Eye (tissue), 1 donor: ENCODE results near the gene TIA1.
"Not testable (repeated sequence)": the region's sequence is repeated elsewhere in the genome, so short reads cannot be mapped to it uniquely, and the experiment has no call there.

Experiments
- DNase-seq: peaks from one replicate; pipeline ENCODE4 v3.0.0-alpha.2; 2015

Gene TIA1

GRCh38 chr2:70214953-70215549 is 33.4 kb downstream of the TIA1 start:
- DNase-seq, result no peak

GRCh38 chr2:70214365-70214764 is 34.1 kb downstream of the TIA1 start:
- no peak for DNase-seq

- DNase-seq, result no peak
These were observed 36.0 kb downstream of the TIA1 start for GRCh38 chr2:70212298-70212932.

DNA sequence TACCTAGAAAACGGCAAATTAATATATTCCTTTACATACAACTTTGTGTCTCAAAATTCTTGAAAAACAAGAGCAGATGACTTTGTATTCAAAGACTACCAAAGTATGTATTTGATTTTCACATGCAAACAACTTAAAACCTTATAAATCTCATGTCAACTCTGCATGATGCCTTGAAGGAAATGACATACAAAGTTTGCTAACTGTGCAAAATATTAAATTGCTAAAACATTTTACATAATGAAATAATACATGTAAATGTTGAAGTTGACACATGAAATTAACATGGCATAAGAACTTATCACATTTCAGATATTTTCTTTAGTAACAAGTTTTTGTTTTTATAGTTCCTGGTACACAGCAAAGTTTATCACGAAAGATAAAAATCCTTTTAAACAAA is 36.8 kb downstream of the TIA1 start:
- no peak for DNase-seq

- DNase-seq, result no peak
These were observed 44.0 kb downstream of the TIA1 start for GRCh38 chr2:70204452-70204851.

GRCh38 chr2:70203086-70203485 is 45.3 kb downstream of the TIA1 start:
- DNase-seq, result no peak

GRCh38 chr2:70202236-70202806 is 46.1 kb downstream of the TIA1 start:
- no peak for DNase-seq

DNA sequence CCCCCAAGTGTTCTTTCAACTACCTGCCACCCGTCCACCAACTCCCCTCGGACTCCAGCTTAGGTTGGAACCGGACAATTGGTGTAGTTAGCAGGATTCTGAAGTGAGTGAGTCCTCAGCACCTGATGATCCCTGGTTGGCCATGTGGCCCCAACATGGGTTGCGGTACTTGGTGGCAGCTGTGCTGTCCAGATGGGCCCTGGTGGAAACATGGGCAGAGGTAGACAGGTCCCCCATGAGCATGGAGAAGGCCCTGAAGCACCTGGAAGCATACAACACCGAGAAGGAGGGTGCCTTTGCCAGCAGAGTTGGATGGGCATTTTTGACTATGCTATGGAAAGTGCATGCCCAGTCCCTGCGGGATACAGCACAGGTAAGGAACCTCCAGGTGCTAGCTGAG is 46.6 kb downstream of the TIA1 start:
- DNase-seq, result no peak

GRCh38 chr2:70201225-70201768 is 47.1 kb downstream of the TIA1 start:
- no peak for DNase-seq

GRCh38 chr2:70199320-70199864 is 49.0 kb downstream of the TIA1 start:
- DNase-seq, result no peak

GRCh38 chr2:70192516-70192915 is 55.9 kb downstream of the TIA1 start:
- no peak for DNase-seq

- DNase-seq, result no peak
These were observed 57.1 kb downstream of the TIA1 start for GRCh38 chr2:70191244-70191735.

DNA sequence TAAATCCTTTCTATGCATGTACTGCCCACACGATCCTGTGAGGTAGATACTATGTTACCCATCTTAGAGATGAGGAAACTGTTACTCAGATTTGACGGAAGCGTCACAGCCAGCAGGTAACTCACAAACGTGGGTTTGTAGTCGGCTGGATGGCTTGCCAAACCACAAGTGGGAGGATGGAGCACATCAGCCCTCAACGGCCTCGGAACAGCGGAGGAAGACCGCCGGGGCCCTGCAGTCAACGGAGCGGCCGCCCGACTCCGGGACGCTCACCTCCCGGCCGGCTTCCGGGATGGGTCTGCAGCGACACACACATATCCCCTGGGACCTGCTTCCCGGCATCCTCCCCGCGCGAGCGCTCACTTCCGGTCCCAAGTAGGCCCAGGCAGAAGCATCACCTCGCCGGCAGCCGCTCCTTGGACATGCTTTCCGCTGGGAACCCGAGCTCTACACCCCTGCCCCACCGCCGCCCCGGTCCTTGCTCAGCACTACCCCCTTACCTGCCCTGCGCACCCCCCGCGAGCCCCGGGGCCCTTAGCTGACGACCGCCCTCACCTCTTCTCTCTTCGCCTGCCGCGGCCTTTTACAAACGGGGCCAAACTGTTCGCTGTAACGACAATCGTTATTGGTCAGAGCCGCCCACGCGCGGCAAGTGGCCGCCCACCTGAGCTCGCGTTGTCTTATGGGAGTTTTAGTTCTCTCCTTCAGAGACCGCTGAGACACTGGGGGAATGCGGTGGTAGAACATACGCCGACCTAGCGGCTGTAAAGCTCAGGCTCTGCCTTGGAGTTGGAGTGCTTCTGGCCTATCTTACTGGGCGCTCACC is 57.8 kb downstream of the TIA1 start, which contains the start of gene C2orf42:
Gene C2orf42 (minus strand): TSS at position 602 of the 826 bp plus-strand sequence. CDS start 9,034 bp downstream, outside the sequence.
- peak; percentile 98 for DNase-seq

DNA sequence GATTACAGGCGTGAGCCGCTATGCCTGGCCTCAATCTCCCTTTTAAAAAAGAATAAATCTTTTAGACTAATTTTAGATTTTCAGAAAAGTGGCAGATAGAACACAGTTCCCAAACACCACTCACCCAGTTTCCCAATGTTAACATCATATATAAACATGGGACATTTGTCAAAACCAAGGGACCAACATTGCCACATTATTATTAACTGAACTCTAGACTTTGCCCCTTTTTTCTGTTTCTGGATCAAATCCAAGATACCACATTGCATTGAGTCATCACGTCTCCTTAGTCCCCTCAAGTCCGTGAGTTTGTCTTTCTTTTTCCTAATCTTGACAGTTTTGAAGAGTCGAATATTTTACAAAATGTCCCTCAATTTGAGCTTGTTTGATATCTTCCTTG is 60.0 kb downstream of the TIA1 start:
- no peak for DNase-seq

- DNase-seq, result not testable (repeated sequence)
These were observed 61.3 kb downstream of the TIA1 start for GRCh38 chr2:70187170-70187569.

DNA sequence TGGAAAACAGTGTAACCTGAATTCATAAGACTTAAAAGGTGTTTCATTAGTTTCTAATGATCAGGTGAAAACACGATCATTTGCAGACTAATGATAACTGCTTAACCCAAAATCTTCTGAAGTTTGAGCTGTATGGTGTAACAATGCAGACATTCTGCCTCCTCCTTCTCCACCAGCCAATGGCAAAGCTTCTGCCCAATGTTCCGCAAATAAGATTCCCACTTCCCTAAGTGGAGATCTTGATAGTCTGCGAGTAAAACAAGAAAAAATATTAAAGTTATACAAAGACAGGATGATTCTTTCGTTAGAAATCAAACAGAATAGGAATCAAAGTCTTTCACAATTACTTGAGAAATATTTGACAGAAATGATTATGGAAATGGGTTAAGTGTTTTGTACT is 65.7 kb downstream of the TIA1 start:
- no peak for DNase-seq

DNA sequence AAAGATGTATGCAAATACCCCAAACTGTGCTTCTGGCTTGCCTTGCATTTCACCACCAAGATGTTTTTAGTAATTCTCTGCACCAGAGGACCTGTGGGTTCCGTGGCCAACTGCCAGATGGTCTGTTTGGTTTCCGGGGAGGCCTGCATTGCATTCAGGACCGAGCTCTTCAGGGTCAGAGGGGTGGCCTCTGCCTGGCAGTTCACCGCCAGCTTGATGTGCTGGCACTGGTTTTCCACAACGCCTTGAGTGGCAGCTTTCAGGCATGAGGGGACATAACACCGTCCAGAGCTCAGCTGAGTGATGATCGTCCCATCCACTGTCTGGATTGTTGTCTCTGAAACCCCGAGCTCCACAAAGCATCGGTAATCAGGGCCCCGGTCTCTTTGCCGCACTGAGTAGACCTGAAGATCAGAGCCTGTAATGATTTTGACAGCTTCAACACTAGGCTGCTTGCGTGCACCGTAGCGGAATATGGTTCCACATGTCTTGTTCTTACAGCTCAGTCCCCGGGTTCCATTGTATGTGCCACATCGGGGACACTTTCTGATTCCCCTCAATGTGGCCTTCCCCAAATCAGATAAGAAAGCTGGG is 67.0 kb downstream of the TIA1 start:
- no peak for DNase-seq

- DNase-seq, result no peak
These were observed 74.9 kb downstream of the TIA1 start for GRCh38 chr2:70173520-70173919.

DNA sequence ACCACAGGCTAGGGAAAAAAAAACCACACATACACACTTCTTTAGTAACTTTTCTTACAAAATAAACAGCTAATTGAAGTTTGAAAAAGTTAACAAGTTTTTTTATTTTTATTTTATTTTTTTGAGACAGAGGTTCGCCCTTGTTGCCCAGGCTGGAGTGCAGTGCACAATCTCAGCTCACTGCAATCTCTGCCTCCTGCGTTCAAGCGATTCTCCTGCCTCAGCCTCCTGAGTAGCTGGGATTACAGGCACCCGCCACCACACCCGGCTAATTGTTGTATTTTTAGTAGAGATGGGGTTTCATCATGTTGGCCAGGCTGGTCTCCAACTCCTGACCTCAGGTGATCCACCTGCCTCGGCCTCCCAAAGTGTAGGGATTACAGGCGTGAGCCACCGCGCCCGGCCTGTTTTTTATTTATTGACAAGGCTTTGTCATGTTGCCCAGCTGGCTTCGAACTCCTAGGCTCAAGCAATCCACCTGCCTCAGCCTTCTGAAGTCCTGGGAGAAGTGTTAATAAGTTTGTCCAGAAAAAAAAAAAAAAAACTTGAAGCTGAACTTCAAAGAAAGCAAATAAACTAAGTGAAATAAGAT is 78.7 kb downstream of the TIA1 start:
- DNase-seq, result not testable (repeated sequence)

GRCh38 chr2:70161069-70161534 is 87.3 kb downstream of the TIA1 start:
- DNase-seq, result no peak

DNA sequence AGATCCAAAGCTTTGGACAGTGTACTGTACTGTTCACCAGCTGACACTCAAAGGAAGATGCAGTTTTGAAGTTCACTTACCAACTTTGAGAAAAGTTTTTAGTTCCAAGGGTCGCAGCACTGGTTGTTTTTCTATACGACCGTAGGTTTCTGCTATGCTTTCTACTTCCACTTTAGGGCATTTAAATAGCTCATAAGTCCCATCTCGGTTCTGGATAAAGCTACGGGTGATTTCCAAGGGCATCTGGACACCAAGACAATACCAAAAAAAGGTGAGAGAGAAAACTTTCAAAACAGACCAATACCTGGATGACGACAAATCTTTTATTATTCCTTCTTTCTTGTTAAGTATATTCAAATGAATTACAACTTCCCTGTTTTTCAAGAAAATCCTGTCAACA is 87.9 kb downstream of the TIA1 start:
- no peak for DNase-seq
